Heart left ventricle (tissue), 13 donors: ENCODE results near the gene RAX2.

Source experiments
- CTCF ChIP-seq, 12 donors: fragments of 200-600 bp; sonication (generic) in 4 of 12; IDR thresholded peaks; one replicate each; pipeline versions ENCODE4 v1.5.0 to v1.8.0; 2018 to 2022; ENCODE audit warnings: antibody characterized with exemption in 12 of 12, mild to moderate bottlenecking in 5 of 12
- POLR2A ChIP-seq, 2 donors: fragments of 450-650 bp; IDR thresholded peaks; one replicate each; pipeline ENCODE4 v1.6.1; 2017; ENCODE audit warnings: antibody characterized with exemption in 2 of 2, mild to moderate bottlenecking in 2 of 2, moderate library complexity in 2 of 2
- donor health status: ischemic (EF 13 %, LVEDD 7.1; RV severe dilation, severe dysfunction).
- donor health status: DM: no; HTN: yes; CAD: no.
- donor health status: DM: no; HTN: no; CAD: no.
- donor health status: ischemic (EF 25% LVEDD 6.9; RV normal size, moderate dysfunction).
- donor health status: ischemic (EF 25% LVEDD 5.7; RV mildly dilated, moderate dysfunction).
- donor health status: ischemic (EF 35%, LVEDD 5.7; RV mildly dilated, moderate dysfunction).
- donor health status: nonischemic (EF 11% LVEDD 7.7; RV severe dilation, severe dysfunction).
- donor health status: DM: yes; HTN: yes; CAD: no.
- donor health status: PGD.
- donor health status: ischemic (EF 29% LVEDD 5.4; RV normal size, mild dysfunction).
- donor health status: nonischemic (EF 23%, LVEDD 6.1; RV moderate dilation, normal function).

DNA sequence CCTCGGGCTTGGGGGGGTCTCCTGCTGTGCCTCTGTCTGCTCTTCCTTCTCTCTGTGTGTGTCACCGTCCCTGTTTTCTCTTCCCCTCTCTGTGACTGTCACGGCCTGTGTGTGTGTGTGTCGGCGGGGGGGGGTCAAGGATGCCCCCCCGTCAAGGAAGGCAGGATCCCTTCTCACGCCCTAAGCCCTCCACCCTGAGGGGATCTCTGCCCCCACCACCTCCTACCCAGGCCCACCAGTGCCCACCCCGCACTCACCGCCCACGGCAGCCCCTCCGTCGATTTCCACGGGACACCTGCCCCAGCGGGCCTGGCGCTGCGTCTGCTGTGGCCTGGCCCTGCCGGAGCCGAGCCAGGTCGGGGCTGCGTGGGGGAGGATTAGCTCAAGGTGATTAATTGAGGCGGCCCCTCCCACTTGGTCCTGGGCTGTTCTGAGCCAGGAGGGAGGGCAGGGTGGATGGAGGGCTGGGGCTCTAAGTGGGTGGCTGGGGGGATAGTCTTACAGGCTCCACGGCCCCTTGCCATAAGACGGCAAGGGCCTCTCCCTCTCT is at the start of gene RAX2:
- TF ChIP-seq CTCF (IDR thresholded peaks at IDR 0.05) (no peak), POLR2A (IDR thresholded peaks at IDR 0.05) (no peak)
